Activated CD4-positive, alpha-beta T cell treated with anti-CD3 and anti-CD28 coated beads, Interleukin-2, amount 50 U/mL, for 1 hour (primary cell): ENCODE data around the gene F12.

Source experiments
- DNase-seq: peaks from one replicate; pipeline ENCODE4 v3.0.0-alpha.2; 2020

The F12 gene

GRCh38 chr5:177409043-177409801 lies at the start of gene F12:
TSS of gene F12 (minus strand) at chr5:177409564. CDS start at chr5:177409527, 37 bp downstream.
- DNase-seq, result no peak

DNA sequence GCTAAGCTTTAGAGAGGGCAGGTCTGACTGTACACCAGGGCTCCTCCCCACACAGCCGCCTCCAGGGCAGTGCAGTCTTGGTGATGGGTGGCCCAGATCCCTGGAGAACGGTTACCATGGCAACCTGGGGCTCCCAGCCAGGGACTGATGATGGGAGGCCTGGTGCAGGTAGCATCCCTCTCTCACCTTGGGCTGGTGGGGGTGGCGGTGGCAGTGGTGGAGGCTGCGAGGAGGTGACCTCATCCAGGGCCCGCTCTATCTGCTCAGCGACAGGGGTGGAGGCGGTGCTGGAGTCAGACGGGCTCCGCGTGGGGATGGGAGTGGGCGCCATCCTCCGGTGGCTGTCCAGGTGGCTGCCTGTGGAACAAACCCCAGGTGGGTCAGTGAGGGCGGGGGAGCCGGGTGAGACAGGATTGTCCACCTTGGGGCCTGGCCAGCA lies 49.6 kb upstream of the F12 start:
- no peak for DNase-seq

DNA sequence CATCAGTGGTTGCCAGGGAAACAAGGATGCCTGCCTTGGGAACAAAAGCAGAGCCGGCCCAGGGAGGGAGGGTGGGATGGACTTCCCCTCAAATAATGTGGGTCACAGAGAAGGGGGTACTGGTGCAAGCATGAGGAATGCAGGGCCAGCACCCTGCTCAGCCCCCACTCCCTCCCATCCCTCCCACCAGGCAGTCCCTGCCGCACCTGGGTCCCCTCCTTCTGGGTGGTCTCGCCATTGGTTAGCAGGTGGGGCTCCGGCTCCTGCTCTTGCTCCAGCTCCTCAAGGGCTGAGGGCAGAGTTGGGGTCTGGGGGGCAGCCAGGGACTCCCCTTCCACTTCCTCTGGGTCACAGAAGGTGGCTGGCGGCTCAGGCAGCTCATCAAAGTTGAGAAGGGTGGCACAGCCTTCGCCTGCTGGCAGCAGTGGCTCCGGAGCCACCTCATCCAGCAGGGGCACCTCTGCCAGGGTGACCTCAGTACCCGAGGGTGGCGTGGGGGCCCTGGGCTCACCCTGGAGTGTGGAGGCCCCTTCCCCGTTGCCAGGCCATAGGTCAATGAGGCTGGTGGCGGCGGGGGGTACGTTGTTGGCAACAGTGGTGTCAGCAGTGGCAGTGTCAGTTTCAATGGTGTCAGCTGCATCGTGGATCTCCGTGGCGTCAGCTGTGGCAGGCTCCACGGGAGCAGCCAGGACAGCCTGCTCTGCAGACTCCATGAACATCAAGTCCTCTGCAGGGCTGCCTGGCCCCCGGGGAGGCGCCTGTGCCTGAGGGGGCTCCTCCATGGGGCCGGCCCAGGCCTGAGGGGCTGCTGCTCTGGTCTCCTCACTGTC lies 48.7 kb upstream of the F12 start:
- no peak for DNase-seq

DNA sequence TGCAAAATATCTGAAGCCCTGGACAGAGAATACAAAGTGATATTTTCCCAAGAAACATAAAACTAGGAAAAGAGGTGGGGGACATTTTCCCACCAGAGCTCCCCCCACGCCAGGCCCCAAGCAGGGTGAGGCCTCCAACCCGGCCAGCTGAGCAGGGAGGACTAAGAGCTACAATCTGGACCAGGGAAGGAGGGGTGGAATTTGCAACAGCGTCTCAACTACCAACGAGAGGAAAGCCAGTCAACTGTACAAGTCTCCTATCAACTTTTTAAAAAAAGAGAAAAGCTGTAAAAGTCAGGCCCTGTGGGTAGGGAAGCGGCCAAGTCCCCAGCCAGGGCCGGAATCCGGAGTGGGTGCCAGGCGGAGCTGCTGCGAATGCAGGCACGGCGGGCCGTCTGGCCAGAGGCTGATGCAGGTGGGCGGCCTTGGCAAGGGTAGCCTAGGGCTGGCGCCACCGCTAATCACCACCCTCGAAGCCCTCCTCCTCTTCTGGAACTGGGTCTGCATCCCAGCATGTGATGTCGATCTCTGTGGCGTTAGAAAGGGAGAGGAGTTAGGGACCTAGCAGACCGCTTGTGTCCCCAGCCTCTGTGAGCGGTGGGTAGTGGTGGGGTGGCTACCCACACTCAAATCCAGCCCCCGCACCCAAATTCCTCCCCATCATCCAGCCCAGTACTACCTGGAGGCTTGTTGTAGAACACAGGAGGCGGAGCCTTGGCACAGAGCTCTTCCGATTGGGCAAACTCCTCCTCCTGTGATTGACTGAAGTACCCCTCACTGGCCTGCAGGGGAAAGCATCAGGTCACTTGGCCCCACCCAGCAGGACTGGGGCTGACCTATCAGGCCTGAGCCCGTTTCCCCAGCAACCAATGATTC lies 47.9 kb upstream of the F12 start:
- DNase-seq, result peak; percentile 38

DNA sequence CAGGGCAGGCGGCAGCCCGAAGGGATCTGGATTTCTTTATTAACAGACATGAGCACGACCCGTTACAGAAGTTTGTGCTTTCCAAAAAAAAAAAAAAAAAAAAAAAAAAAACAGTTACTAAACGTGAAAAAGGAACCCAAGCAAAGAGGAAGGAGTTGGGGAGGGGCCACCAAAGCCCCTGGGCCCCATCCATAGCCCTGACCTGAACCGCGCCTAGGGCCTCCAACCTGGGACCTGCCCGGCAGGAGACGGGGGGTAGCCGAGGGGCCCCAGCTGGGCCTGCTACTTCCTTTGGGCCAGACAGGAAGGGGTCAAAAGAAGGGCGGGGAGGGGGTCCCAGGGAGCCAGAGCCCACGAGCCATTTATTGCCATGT lies 47.2 kb upstream of the F12 start:
- no peak for DNase-seq

DNA sequence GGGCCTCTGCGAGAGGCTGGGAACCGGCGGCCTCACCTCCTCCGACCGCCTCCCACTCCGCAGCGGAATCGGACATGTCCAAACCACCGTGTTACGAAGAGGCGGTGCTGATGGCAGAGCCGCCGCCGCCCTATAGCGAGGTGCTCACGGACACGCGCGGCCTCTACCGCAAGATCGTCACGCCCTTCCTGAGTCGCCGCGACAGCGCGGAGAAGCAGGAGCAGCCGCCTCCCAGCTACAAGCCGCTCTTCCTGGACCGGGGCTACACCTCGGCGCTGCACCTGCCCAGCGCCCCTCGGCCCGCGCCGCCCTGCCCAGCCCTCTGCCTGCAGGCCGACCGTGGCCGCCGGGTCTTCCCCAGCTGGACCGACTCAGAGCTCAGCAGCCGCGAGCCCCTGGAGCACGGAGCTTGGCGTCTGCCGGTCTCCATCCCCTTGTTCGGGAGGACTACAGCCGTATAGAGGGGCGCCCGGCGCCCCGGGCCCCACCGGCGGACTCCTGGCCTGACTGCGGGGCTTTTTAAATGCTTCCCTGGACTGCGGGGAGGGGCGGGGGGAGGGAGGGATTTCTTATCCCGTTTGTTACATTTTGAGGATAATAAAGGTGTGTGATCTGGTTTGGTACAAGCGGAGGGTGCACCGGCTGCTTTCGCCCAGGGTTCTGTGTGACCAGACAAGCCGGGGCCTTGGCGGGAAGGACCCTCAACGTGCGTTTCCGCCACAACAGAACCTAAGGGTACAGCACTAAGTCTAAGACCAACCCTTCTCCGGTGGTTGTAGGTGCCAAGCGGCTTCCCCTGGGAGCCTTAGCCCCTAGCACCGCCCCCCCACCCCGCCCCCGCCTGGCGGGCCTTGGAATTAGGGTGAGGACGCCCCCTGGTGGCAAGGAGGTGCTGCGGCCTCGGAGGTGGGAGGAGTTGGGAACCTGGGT lies 46.6 kb upstream of the F12 start:
- peak; percentile 96 for DNase-seq

GRCh38 chr5:177455036-177455660 lies 45.8 kb upstream of the F12 start:
- peak; percentile 92 for DNase-seq

DNA sequence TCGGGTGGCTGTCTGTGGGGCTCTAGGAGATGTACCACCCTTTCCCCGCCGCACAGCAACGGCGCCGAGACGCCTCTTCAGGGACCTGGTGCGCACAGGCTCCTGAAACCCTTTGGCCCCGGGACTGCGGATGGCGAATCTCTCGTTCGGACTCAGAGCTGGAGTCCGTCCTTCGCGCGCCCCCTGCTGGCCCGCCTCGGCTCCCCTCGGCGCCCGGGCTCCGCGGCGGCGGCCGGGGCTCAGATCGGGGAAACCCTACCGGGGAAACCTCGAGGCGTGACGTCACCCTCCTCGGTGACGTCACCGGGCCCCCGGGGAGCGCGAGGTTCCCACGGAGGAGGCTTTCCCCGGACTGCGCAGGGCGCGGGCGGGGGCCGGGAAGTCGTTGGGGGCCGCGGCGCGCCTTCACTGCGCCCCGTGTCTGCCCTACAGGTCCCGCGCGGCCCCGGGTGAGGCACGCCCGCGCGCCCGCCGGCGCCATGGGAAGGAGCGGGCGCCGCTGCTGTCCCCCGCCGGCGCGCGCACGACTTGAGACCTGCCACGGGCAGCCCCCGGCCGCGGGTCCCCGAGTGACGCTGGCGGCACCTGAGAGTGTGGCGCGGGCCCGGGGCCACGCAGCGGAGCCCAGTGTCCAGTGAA lies 45.2 kb upstream of the F12 start:
- peak; percentile 94 for DNase-seq

- DNase-seq, result no peak
Measured at GRCh38 chr5:177453852-177454396, 44.6 kb upstream of the F12 start.

GRCh38 chr5:177452688-177453638 lies 43.6 kb upstream of the F12 start:
- no peak for DNase-seq

DNA sequence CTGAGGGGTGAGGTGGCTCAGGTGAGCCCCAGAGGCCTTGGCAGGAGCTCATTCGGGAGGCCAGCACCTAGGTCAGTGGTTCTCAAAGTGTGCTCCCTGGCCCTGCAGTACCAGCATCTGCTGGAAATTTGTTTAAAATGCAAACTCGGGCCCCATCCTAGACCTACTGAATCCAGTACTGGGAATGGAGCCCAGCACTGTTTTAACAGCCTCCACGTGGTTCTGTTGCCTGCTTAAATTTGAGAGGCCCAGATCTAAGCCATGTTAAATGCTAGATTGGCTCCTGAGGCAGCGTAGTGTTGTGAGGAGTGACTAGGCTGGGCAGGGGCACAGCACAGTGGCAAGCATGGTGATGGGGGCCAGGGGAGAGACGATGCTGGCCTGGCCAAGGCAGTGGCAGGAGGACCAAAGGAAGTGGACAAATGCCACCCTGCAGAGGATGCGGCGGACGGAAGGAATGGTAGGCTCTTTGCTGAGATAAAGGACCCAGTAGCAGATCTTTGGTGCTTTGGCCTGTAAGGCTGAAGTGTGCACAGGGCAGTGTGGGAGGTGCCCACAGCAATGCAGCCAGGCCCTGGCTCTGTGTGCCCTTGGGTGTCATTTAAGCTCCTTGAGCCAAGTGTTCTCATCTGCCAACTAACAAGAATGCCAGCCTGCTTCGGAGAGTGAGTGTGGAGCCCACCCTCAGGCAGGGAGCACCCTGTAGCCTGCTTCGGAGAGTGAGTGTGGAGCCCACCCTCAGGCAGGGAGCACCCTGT lies 41.5 kb upstream of the F12 start:
- no peak for DNase-seq

DNA sequence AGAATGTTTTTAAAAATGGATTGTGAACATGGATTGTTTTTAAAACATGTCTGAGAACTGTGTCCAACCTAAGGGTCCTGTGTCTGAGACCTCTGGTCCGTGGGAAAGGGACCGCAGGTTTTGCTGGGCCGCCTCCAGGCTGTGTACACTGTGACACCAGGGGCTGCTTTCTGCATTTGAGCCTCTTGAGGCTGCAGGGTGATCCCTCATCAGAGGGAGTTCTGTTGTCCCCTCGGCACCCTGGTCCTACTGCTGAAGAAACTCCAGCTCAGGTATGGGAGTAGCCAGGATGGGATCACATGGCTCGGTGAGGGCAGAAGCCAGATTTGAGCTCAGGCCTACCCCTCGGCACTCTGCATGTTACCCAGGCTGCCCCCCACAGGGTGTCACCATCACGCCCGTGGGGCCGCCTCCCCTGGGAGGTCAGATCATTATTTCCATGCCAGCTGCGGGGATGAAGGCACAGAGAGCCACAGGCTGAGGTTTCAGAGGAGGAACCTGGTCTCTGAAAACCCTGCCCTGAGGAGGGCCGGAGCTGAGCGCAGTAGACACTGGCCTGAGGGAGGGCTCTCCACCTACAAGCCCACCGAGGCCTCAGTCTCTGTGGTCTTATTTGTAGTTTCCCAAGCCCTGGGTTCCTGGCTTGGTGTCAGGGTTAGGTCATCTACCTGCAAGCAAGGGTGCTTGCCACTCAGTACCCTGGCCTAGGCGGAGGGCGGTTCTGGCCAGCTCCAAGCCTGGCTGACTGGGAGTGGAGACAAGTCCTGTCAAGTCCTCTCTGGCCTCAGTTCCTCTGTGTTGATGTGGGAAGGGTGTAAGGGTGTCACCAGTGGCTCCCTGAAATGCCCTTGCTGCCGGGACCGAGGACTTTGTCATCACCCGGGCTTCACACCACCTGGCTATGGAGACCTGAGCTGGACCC lies 40.0 kb upstream of the F12 start:
- DNase-seq, result no peak

DNA sequence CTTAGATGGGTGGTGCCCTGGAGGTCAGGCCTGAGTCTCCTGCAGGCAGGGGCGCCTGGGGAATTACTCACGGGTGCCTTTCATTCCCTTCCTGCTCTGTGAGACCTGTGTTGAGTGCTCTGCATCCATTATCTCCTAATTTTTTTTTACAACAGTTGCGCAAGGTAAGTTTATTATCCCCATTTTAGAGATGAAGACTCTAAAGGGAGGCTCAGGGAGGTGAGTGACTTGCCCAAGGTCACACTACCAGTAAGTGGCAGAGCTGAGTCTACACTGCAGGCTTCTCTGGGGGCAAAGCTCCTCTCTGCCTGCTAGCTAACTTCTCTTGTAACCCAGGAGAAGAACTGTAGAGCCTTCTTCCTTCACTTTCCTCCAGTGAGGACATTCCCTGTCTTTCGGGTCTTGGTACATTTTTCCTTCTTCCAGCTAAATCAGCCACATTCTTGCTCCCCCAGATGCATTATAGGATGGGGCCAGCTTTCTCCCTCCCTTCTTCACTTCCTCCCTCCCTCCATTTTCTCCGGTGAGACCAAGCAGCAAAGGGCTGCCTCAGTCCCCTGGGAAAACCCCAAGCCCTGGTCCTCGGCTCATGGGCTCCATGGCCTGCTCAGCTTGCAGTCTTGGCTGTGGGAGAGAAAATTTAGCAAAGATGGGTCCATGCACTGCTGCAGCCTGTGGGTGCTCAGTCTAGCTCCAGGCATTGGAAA lies 39.0 kb upstream of the F12 start:
- no peak for DNase-seq

DNA sequence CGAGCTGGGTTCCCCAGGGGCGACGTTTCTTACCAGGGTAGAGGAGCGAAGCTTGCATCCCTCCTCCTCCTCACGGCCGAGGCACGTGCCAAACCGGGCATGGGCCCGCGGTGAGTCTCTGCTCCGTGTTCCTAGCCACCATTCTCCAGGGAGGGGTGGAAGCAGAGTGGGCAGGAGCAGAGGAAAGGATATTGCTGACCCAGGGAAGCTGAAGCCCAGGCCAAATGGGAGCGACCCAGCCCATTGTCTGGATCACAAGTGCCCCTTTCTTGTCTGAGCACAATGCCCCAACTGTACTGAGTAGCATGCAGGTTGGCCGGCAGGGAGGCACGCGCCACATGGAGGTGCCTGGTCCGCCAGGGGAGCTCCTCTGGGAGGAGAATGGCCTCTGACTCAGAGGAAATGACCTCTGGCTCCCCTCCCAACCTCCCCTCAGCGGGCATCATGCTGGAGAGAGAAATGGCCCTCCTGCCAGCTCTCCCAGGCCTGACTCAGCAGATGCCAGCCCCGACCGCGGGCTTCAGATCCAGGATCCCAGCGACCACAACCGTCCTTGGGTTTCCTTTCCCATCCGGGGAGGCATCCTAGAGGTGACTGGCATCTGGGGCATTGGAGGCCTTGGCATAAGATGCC lies 38.4 kb upstream of the F12 start:
- no peak for DNase-seq

DNA sequence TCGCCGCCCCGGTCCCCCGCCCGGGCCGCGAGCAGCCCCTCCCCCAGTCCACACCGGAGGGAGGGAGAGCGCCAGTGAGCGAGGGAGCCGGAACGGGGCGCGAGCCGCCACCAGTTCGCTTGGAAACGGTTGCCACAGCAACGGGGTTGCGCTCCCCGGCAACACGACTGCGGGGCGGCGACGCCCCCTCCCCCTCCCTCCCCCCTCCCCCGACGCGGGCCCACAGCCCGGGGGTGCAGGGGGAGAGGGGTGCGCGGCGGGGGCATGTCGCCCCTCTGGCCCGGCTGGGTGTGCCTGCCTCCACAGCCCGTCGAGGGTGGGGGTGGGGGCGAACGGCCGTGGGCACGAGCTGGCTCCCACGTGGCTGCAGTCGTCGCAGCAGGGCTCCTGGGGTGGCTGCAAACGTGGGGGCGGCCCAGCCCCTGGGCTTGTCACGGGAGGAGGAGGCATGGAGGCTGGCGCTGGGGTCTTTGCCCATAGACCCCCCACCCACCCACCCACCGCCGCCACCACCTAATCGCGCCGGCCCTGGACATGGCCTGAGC lies 37.8 kb upstream of the F12 start:
- peak; percentile 82 for DNase-seq
